H1 (cell line): ENCODE results near the gene ARID1B. TPM values are rescaled to one million over a fixed set of nuclear protein-coding genes. Genes with fewer than 3 reads are reported as not detected.

Experiments used
- CTCF ChIA-PET: fragments of 300-600 bp; sonication (Branson Sonifier 250); formaldehyde crosslinking; loops from one replicate; lab custom pipeline; 2021; ENCODE audit not compliant: partially characterized antibody; lab: Charles Lee
- POLR2A ChIA-PET: fragments of 300-600 bp; sonication (Branson Sonifier 250); formaldehyde crosslinking; loops from one replicate; lab custom pipeline; 2021; ENCODE audit warnings: inconsistent platforms; ENCODE audit not compliant: partially characterized antibody; lab: Charles Lee
- DNase-seq, 2 experiments: peaks; one replicate each; pipeline versions ENCODE4 v3.0.0 to v3.0.0-alpha.2; 2010 to 2022; ENCODE audit warnings: low spot score in 2 of 2, low read depth in 1 of 2, mixed read lengths in 1 of 2
- FAIRE-seq: peaks from 2 replicates; lab custom pipeline; 2011; peaks lifted over from hg19 to GRCh38; lab: Jason Lieb, UNC
- H2AFZ ChIP-seq: 2 replicates; pipeline ENCODE4 v1.8.1; 2012; ENCODE audit warnings: low read length, inconsistent platforms
- H2AK5ac ChIP-seq: 2 replicates; pipeline ENCODE4 v1.6.1; 2013; ENCODE audit warnings: low read depth, low read length
- H2BK120ac ChIP-seq: replicated peaks from 2 replicates; pipeline ENCODE3; 2013; ENCODE audit warnings: low read depth, low read length, inconsistent platforms
- H2BK12ac ChIP-seq: 2 replicates; pipeline ENCODE4 v1.6.1; 2013; ENCODE audit warnings: low read depth, low read length
- H2BK15ac ChIP-seq: 2 replicates; pipeline ENCODE4 v1.6.1; 2013; ENCODE audit warnings: low read length
- H2BK20ac ChIP-seq: 2 replicates; pipeline ENCODE4 v1.6.1; 2013; ENCODE audit warnings: low read length
- H2BK5ac ChIP-seq: 2 replicates; pipeline ENCODE4 v1.6.1; 2013; ENCODE audit warnings: low read depth, low read length
- H3K14ac ChIP-seq: 2 replicates; pipeline ENCODE4 v1.6.1; 2013; ENCODE audit warnings: inconsistent platforms; ENCODE audit not compliant: insufficient read length
- H3K18ac ChIP-seq: 2 replicates; pipeline ENCODE4 v1.6.1; 2013; ENCODE audit warnings: low read length; ENCODE audit errors: extremely low read depth
- H3K23ac ChIP-seq: 2 replicates; pipeline ENCODE4 v1.6.1; 2013; ENCODE audit warnings: inconsistent platforms; ENCODE audit not compliant: insufficient read length
- H3K23me2 ChIP-seq: 2 replicates; pipeline ENCODE4 v1.6.1; 2013; ENCODE audit warnings: low read depth, low read length
- H3K27ac ChIP-seq: 2 replicates; pipeline ENCODE4 v1.6.1; 2011; ENCODE audit warnings: low read depth, low read length, inconsistent platforms
- H3K27me3 ChIP-seq, 4 experiments: replicated peaks in 1 of 4; 1 replicate in 1 of 4; 2 replicates in 3 of 4; pipeline versions ENCODE4 v1.6.1 to v1.8.1; 2011 to 2013; ENCODE audit warnings: low read length in 3 of 4, mild to moderate bottlenecking in 3 of 4, inconsistent platforms in 2 of 4, mixed read lengths in 2 of 4, moderate library complexity in 1 of 4; ENCODE audit not compliant: control insufficient read depth in 3 of 4, insufficient read depth in 3 of 4; ENCODE audit errors: extremely low read depth in 1 of 4
- H3K36me3 ChIP-seq, 4 experiments: 2 replicates each; pipeline versions ENCODE4 v1.6.1 to v1.8.1; 2011 to 2013; ENCODE audit warnings: mild to moderate bottlenecking in 4 of 4, low read length in 3 of 4, moderate library complexity in 2 of 4, control low read depth in 1 of 4, inconsistent platforms in 1 of 4; ENCODE audit not compliant: insufficient read depth in 4 of 4, control insufficient read depth in 2 of 4
- H3K4ac ChIP-seq: replicated peaks from 2 replicates; pipeline ENCODE3; 2013; ENCODE audit warnings: low read length, low read depth, mixed read lengths, inconsistent platforms; ENCODE audit not compliant: insufficient read length
- H3K4me1 ChIP-seq, 4 experiments: replicated peaks in 1 of 4; 1 replicate in 1 of 4; 2 replicates in 3 of 4; pipeline versions ENCODE4 v1.6.1 to v1.8.1; 2011 to 2013; ENCODE audit warnings: low read length in 3 of 4, inconsistent platforms in 2 of 4, mixed read lengths in 1 of 4; ENCODE audit not compliant: insufficient read depth in 4 of 4, control insufficient read depth in 3 of 4
- H3K4me2 ChIP-seq, 2 experiments: 2 replicates each; pipeline versions ENCODE4 v1.6.1 to v1.8.1; 2011 to 2013; ENCODE audit warnings: low read depth in 2 of 2, low read length in 2 of 2, control low read depth in 1 of 2, inconsistent platforms in 1 of 2, mild to moderate bottlenecking in 1 of 2; ENCODE audit not compliant: insufficient read depth in 1 of 2
- H3K4me3 ChIP-seq, 4 experiments: fragments of 200-600, 300-600 bp in 1 of 4; sonication (generic), shearing (Covaris generic), sonication (Bioruptor Twin) in 1 of 4; 2 replicates each; pipeline versions ENCODE4 v1.5.1 to v1.8.1; 2011 to 2016; ENCODE audit warnings: low read length in 4 of 4, low read depth in 3 of 4, control low read depth in 2 of 4, inconsistent platforms in 2 of 4, mild to moderate bottlenecking in 2 of 4, mixed read lengths in 1 of 4, moderate library complexity in 1 of 4; ENCODE audit not compliant: insufficient read depth in 2 of 4; ENCODE audit errors: extremely low read depth in 1 of 4
- H3K56ac ChIP-seq: replicated peaks from 2 replicates; pipeline ENCODE3; 2013; ENCODE audit warnings: low read depth, mild to moderate bottlenecking, mixed read lengths, low read length, inconsistent platforms; ENCODE audit not compliant: insufficient read length
- H3K79me1 ChIP-seq: 2 replicates; pipeline ENCODE4 v1.6.1; 2013; ENCODE audit warnings: low read depth, low read length, control low read depth
- H3K79me2 ChIP-seq, 2 experiments: 2 replicates each; pipeline versions ENCODE4 v1.6.1 to v1.8.1; 2012 to 2013; ENCODE audit warnings: low read length in 2 of 2, mild to moderate bottlenecking in 2 of 2, inconsistent platforms in 1 of 2; ENCODE audit not compliant: insufficient read depth in 2 of 2, control insufficient read depth in 1 of 2
- H3K9ac ChIP-seq, 4 experiments: replicated peaks in 1 of 4; 1 replicate in 1 of 4; 2 replicates in 3 of 4; pipeline versions ENCODE4 v1.6.1 to v1.8.1; 2011 to 2013; ENCODE audit warnings: low read depth in 3 of 4, low read length in 3 of 4, control low read depth in 2 of 4, mild to moderate bottlenecking in 2 of 4, moderate library complexity in 2 of 4, inconsistent platforms in 1 of 4; ENCODE audit errors: extremely low read depth in 1 of 4
- H3K9me3 ChIP-seq, 2 experiments: 2 replicates each; pipeline versions ENCODE4 v1.6.1 to v1.8.1; 2012 to 2013; ENCODE audit warnings: mild to moderate bottlenecking in 2 of 2, moderate library complexity in 2 of 2, control low read depth in 1 of 2, inconsistent platforms in 1 of 2, low read depth in 1 of 2, low read length in 1 of 2, mixed read lengths in 1 of 2; ENCODE audit not compliant: insufficient read depth in 2 of 2
- H4K20me1 ChIP-seq, 2 experiments: replicated peaks in 1 of 2; 2 replicates each; pipeline versions ENCODE3 to v1.8.1; 2011 to 2013; ENCODE audit warnings: inconsistent platforms in 2 of 2, low read length in 2 of 2, mild to moderate bottlenecking in 1 of 2; ENCODE audit not compliant: insufficient read depth in 2 of 2, control insufficient read depth in 1 of 2
- H4K5ac ChIP-seq: 2 replicates; pipeline ENCODE4 v1.6.1; 2013; ENCODE audit warnings: low read length, low read depth, mixed read lengths, inconsistent platforms; ENCODE audit not compliant: insufficient read length
- H4K8ac ChIP-seq: 2 replicates; pipeline ENCODE4 v1.8.0; 2013; ENCODE audit warnings: mild to moderate bottlenecking, moderate library complexity, low read length, inconsistent platforms; ENCODE audit not compliant: insufficient read depth; ENCODE audit errors: extremely low read depth
- H4K91ac ChIP-seq: replicated peaks from 2 replicates; pipeline ENCODE3; 2013; ENCODE audit warnings: low read length, mixed read lengths, inconsistent platforms; ENCODE audit not compliant: insufficient read length
- CTBP2 ChIP-seq: IDR thresholded peaks from 2 replicates; pipeline ENCODE4 v1.7.0; 2011; ENCODE audit warnings: borderline replicate concordance, mild to moderate bottlenecking, moderate library complexity, mixed read lengths, low read length; ENCODE audit not compliant: insufficient read depth, insufficient read length
- EZH2 ChIP-seq: fragments of 200-600 bp; sonication (generic); IDR thresholded peaks from 2 replicates; pipeline ENCODE4 v1.7.1; 2012; ENCODE audit warnings: low read depth, mild to moderate bottlenecking, moderate library complexity, low read length, inconsistent platforms; ENCODE audit not compliant: severe bottlenecking
- GABPA ChIP-seq: IDR thresholded peaks from 2 replicates; pipeline ENCODE4 v1.6.1; 2011; ENCODE audit warnings: mild to moderate bottlenecking, low read length, moderate library complexity, borderline replicate concordance; ENCODE audit not compliant: insufficient read depth
- GTF2F1 ChIP-seq: IDR thresholded peaks from 2 replicates; pipeline ENCODE4 v1.6.1; 2012; ENCODE audit warnings: low read depth, low read length, improper control_type of control experiment, borderline replicate concordance
- HDAC2 ChIP-seq, 2 experiments: fragments of 300-600 bp in 1 of 2; sonication (generic) in 1 of 2; IDR thresholded peaks; 2 replicates each; pipeline ENCODE4 v1.6.1; 2011 to 2012; ENCODE audit warnings: low read depth in 2 of 2, low read length in 2 of 2, mild to moderate bottlenecking in 2 of 2, moderate library complexity in 2 of 2, borderline replicate concordance in 1 of 2, inconsistent platforms in 1 of 2
- JUND ChIP-seq: IDR thresholded peaks from 2 replicates; pipeline ENCODE4 v1.6.1; 2011; ENCODE audit warnings: mild to moderate bottlenecking, improper control_type of control experiment, low read length
- POLR2A ChIP-seq, 2 experiments: IDR thresholded peaks; 1 replicate in 1 of 2; 2 replicates in 1 of 2; pipeline ENCODE4 v1.6.1; 2011; ENCODE audit warnings: low read depth in 2 of 2, low read length in 2 of 2, mild to moderate bottlenecking in 2 of 2; ENCODE audit errors: control extremely low read depth in 1 of 2
- SP2 ChIP-seq: IDR thresholded peaks from 2 replicates; pipeline ENCODE4 v1.6.1; 2012; ENCODE audit warnings: mild to moderate bottlenecking, low read length, inconsistent platforms
- SRF ChIP-seq: IDR thresholded peaks from 2 replicates; pipeline ENCODE4 v1.6.1; 2011; ENCODE audit warnings: mild to moderate bottlenecking, low read depth, low read length, moderate library complexity
- TAF1 ChIP-seq: IDR thresholded peaks from 2 replicates; pipeline ENCODE4 v1.6.1; 2011; ENCODE audit warnings: mild to moderate bottlenecking, low read depth, low read length
- TCF12 ChIP-seq: IDR thresholded peaks from 2 replicates; pipeline ENCODE4 v1.6.1; 2011; ENCODE audit warnings: low read depth, mild to moderate bottlenecking, low read length
- WGBS, 2 experiments: shearing (Covaris generic) in 1 of 2; methylation state at CpG; one replicate each; pipeline versions ENCODE4 v1.1.6 to v1.1.7; 2013 to 2015; ENCODE audit warnings: low lambda C conversion rate in 2 of 2, mixed read lengths in 2 of 2, inconsistent platforms in 1 of 2, low coverage in 1 of 2, missing lambda C conversion rate in 1 of 2; ENCODE audit not compliant: insufficient replicate concordance in 2 of 2, insufficient coverage in 1 of 2, insufficient read length in 1 of 2; ENCODE audit errors: extremely low coverage in 1 of 2, missing lambda C conversion rate in 1 of 2; 5-methylcytosine and 5-hydroxymethylcytosine counted together
- polyA plus RNA-seq, 7 experiments: library from polyadenylated mRNA; depleted of rRNA in 3 of 7; stranded (reverse) in 5 of 7; unstranded in 2 of 7; fragments of >200 nt in 5 of 7; fragments of 200-250 nt in 2 of 7; gene quantifications; 1 replicate in 5 of 7; 2 replicates in 1 of 7; 4 replicates in 1 of 7; pipeline versions ENCODE4 v1.2.1 to v1.2.3, GENCODE V29; 2011 to 2013; ENCODE audit warnings: missing spikeins in 2 of 7, mixed read lengths in 2 of 7
- total RNA-seq: library from RNA; stranded (reverse); fragmentation: NEBNext Ultra II Directional; extraction: Animal tissue kit (Norgen Biotek cat#: 25700); gene quantifications from 2 replicates; pipeline ENCODE4 v1.2.1, GENCODE V29; 2021

Gene ARID1B
- total and polyA plus RNA-seq, 2 of the 8 experiments (the other 6 are each of a cell fraction or from before 2014, with no cell fraction given) = 24.3 to 70.3 TPM

- ChIA-PET POLR2A (interaction anchor here (0.6 kb wide), 1 partner anchor 9 kb away, joined by 3 read pairs; no protein-coding TSS in a partner anchor), CTCF (interaction anchor here (0.6 to 2.9 kb wide), 2 partner anchors 17 to 1824 kb away, joined by 3 to 11 read pairs; no protein-coding TSS in a partner anchor)
- DNase-seq (no peak), FAIRE-seq (no peak)
- Histone ChIP-seq H3K4ac (no peak overlapping the region), H3K27ac (no peak overlapping the region), H4K5ac (no peak overlapping the region), H2BK15ac (no peak overlapping the region), H2AFZ (no peak overlapping the region), H3K9ac (no peak overlapping the region), H3K14ac (no peak overlapping the region), H2AK5ac (no peak overlapping the region), H3K56ac (no peak overlapping the region), H2BK12ac (no peak overlapping the region), H3K79me1 (peaks cover 27% of the 10 kb centered on the region), H3K18ac (no peak overlapping the region), H3K9me3 (no peaks in the 10 kb centered on the region), H3K27me3 (no peaks in the 10 kb centered on the region), H4K91ac (no peak overlapping the region), H3K23ac (no peak overlapping the region), H3K23me2 (0 out of 2 replicates have a peak, but pooled peaks cover 2% of the 10 kb centered on the region), H4K20me1 (peaks cover 13 to 16% of the 10 kb centered on the region in 2 experiments), H3K4me1 (peaks cover 2 to 21% (median 16%) of the 10 kb centered on the region in 4 experiments; a peak in 6 of 7 replicates), H2BK5ac (no peak overlapping the region), H3K4me2 (no peak overlapping the region), H4K8ac (no peak overlapping the region), H3K36me3 (no peaks in the 10 kb centered on the region), H2BK20ac (no peak overlapping the region), H2BK120ac (no peak overlapping the region), H3K4me3 (no peak overlapping the region), H3K79me2 (peaks cover 10 to 98% of the 10 kb centered on the region in 2 experiments)
- 87% methylated on average over 10 of the region's 10 CpGs; no CpG with 5 or more reads in 1 of the 2 experiments for WGBS, 2 experiments
- TF ChIP-seq POLR2A (IDR thresholded peaks at IDR 0.05; ENCODE audit: control extremely low read depth in 1 of 2, low read depth in 2 of 2, low read length in 2 of 2) (no peak), GABPA (no peak), SRF (no peak), SP2 (no peak), CTBP2 (no peak), TAF1 (no peak), GTF2F1 (no peak), JUND (no peak), HDAC2 (IDR thresholded peaks at IDR 0.05; ENCODE audit: borderline replicate concordance in 1 of 2, low read depth in 2 of 2, low read length in 2 of 2) (no peak), EZH2 (no peak), TCF12 (no peak)
Observed at GRCh38 chr6:156881687-156882629, 104.8 kb downstream of the ARID1B start.
